HepG2 (cell line): ENCODE data around the gene ERCC6.

Experiments used
- BRCA1 ChIP-seq: sonication (generic); formaldehyde crosslinking; IDR thresholded peaks from 2 replicates; pipeline ENCODE4 v1.4.0; 2020; ENCODE audit warnings: missing genetic modification reagents
- E2F5 ChIP-seq: sonication (generic); formaldehyde crosslinking; conservative IDR thresholded peaks from 2 replicates; pipeline ENCODE4 v1.4.0; 2020; ENCODE audit warnings: missing genetic modification reagents
- FOXM1 ChIP-seq: sonication (generic); formaldehyde crosslinking; IDR thresholded peaks from 2 replicates; pipeline ENCODE4 v1.5.0; 2020; ENCODE audit warnings: missing genetic modification reagents
- FOXP4 ChIP-seq: sonication (generic); formaldehyde crosslinking; IDR thresholded peaks from 2 replicates; pipeline ENCODE4 v1.4.0; 2020; ENCODE audit warnings: missing genetic modification reagents
- MAFK ChIP-seq, 2 experiments: IDR thresholded peaks in 1 of 2; conservative IDR thresholded peaks in 1 of 2; 2 replicates each; pipeline ENCODE4 v1.6.1; 2011; ENCODE audit warnings: improper control_type of control experiment in 2 of 2, low read length in 2 of 2
- SPEN ChIP-seq: sonication (generic); formaldehyde crosslinking; IDR thresholded peaks from 2 replicates; pipeline ENCODE4 v1.5.1; 2020; ENCODE audit warnings: low read depth, mild to moderate bottlenecking, missing genetic modification reagents
- ZBTB25 ChIP-seq: IDR thresholded peaks from 2 replicates; pipeline ENCODE4 v1.6.1; 2018; ENCODE audit warnings: missing genetic modification reagents
- ZMYM3 ChIP-seq: sonication (generic); formaldehyde crosslinking; IDR thresholded peaks from 2 replicates; pipeline ENCODE4 v1.5.1; 2020; ENCODE audit warnings: mild to moderate bottlenecking, missing genetic modification reagents
- ZNF496 ChIP-seq: sonication (generic); formaldehyde crosslinking; IDR thresholded peaks from 2 replicates; pipeline ENCODE4 v1.8.1; 2023; ENCODE audit warnings: mild to moderate bottlenecking, moderate library complexity, missing genetic modification reagents; ENCODE audit not compliant: insufficient replicate concordance
- ZNF710 ChIP-seq: sonication (generic); formaldehyde crosslinking; IDR thresholded peaks from 2 replicates; pipeline ENCODE4 v1.5.0; 2020; ENCODE audit warnings: mild to moderate bottlenecking, missing genetic modification reagents, borderline replicate concordance

GRCh38 chr10:49579621-49580020 is 40.7 kb upstream of the ERCC6 start:
- no peak for TF ChIP-seq ZMYM3
- TF ChIP-seq BRCA1: no peak
- no peak for TF ChIP-seq ZNF710
- no peak for TF ChIP-seq FOXM1 (CRISPR knock-in tag)
- TF ChIP-seq ZBTB25: no peak
- TF ChIP-seq ZNF496 (CRISPR knock-in tag): no peak
- TF ChIP-seq MAFK (conservative IDR thresholded peaks at IDR 0.05 in 1 of 2, IDR thresholded peaks at IDR 0.05 in 1 of 2; ENCODE audit: low read length in 2 of 2): no peak
- no peak for TF ChIP-seq SPEN (CRISPR knock-in tag)
- TF ChIP-seq E2F5 (CRISPR knock-in tag): no peak
- TF ChIP-seq FOXP4: no peak
